Stimulated activated CD4-positive, alpha-beta T cell treated with anti-CD3 and anti-CD28 coated beads, Interleukin-2, amount 100 ng/mL, for 24 hours (primary cell): Measurements from ENCODE around the gene CIZ1.
"Not testable (repeated sequence)": the region's sequence is repeated elsewhere in the genome, so short reads cannot be mapped to it uniquely, and the experiment has no call there.

Source experiments
- DNase-seq, 2 donors: peaks; one replicate each; pipeline ENCODE4 v3.0.0-alpha.2; 2020

The CIZ1 gene

GRCh38 chr9:128144239-128145181, 46.9 kb downstream of the CIZ1 start:
- DNase-seq = no peak

GRCh38 chr9:128143525-128144238, 47.7 kb downstream of the CIZ1 start:
- no peak for DNase-seq

GRCh38 chr9:128142596-128142995, 48.8 kb downstream of the CIZ1 start:
- DNase-seq = no peak

- DNase-seq = no peak
Observed at GRCh38 chr9:128142061-128142460, 49.3 kb downstream of the CIZ1 start.

GRCh38 chr9:128141604-128142003, 49.8 kb downstream of the CIZ1 start:
- DNase-seq = no peak

- no peak for DNase-seq
Observed at GRCh38 chr9:128139621-128140020, 51.8 kb downstream of the CIZ1 start.

- no peak for DNase-seq
Observed at GRCh38 chr9:128138001-128138400, 53.4 kb downstream of the CIZ1 start.

GRCh38 chr9:128136816-128137793, 54.3 kb downstream of the CIZ1 start:
- DNase-seq = no peak

GRCh38 chr9:128135561-128135960, 55.8 kb downstream of the CIZ1 start:
- not testable (repeated sequence) for DNase-seq

GRCh38 chr9:128132139-128132538, 59.2 kb downstream of the CIZ1 start:
- not testable (repeated sequence) for DNase-seq

GRCh38 chr9:128131346-128131745, 60.0 kb downstream of the CIZ1 start:
- not testable (repeated sequence) for DNase-seq

- not testable (repeated sequence) for DNase-seq
Observed at GRCh38 chr9:128130651-128131050, 60.7 kb downstream of the CIZ1 start.

GRCh38 chr9:128129976-128130590, 61.3 kb downstream of the CIZ1 start:
- peak; percentile 64 to 72 for DNase-seq

GRCh38 chr9:128128836-128129590, 62.4 kb downstream of the CIZ1 start:
- DNase-seq = no peak

GRCh38 chr9:128127990-128128835, 63.2 kb downstream of the CIZ1 start:
- peak; percentile 83 for DNase-seq

GRCh38 chr9:128127568-128127989, 63.8 kb downstream of the CIZ1 start, which contains the start of gene PTGES2:
TSS of gene PTGES2 (minus strand) at chr9:128127729. CDS start at chr9:128127717, 12 bp downstream.
- peak; percentile 82 to 85 for DNase-seq

GRCh38 chr9:128125580-128126354, 65.6 kb downstream of the CIZ1 start:
- DNase-seq = no peak

GRCh38 chr9:128124873-128125579, 66.3 kb downstream of the CIZ1 start:
- peak; percentile 54 to 63 for DNase-seq

GRCh38 chr9:128124451-128124850, 66.9 kb downstream of the CIZ1 start:
- no peak for DNase-seq
